HG02763 (cell line): ENCODE measurements around the gene TADA2A.

Experiments used
- ATAC-seq: cut with Tn5 transposase; IDR thresholded peaks from one replicate; pipeline ENCODE4 v1.9.1; 2021; ENCODE audit warnings: mild to moderate bottlenecking, moderate library complexity; ENCODE audit not compliant: unreplicated experiment

Gene TADA2A

GRCh38 chr17:37520174-37520573 lies 113.5 kb downstream of the TADA2A start:
- ATAC-seq = no peak

GRCh38 chr17:37521821-37522220 lies 115.1 kb downstream of the TADA2A start:
- no peak for ATAC-seq

GRCh38 chr17:37523715-37524219 lies 117.1 kb downstream of the TADA2A start:
- ATAC-seq = no peak

GRCh38 chr17:37527249-37527851 lies 120.7 kb downstream of the TADA2A start:
- ATAC-seq = no peak
